Activated B cell treated with CpG ODN at 0.5 μM for 24 hours (primary cell): ENCODE results near the gene CYS1. TPM values are rescaled to one million over a fixed set of nuclear protein-coding genes. Genes with fewer than 3 reads are reported as not detected.

Experiments used
- ATAC-seq: fragments of 200-7000 bp; cut with Tn5 transposase; one replicate; pipeline ENCODE4 v1.10.0; 2021; ENCODE audit warnings: low read depth, mild to moderate bottlenecking, moderate library complexity
- CTCF ChIA-PET: fragments of 350-600 bp; sonication (Branson Sonifier 250); formaldehyde crosslinking; loops from one replicate; lab custom pipeline; 2021; ENCODE audit warnings: antibody characterized with exemption; lab: Charles Lee
- POLR2A ChIA-PET: fragments of 350-600 bp; sonication (Branson Sonifier 250); formaldehyde crosslinking; loops from one replicate; lab custom pipeline; 2021; ENCODE audit warnings: antibody characterized with exemption; lab: Charles Lee
- DNase-seq: peaks from one replicate; pipeline ENCODE4 v3.0.0; 2022
- H3K27ac Mint-ChIP-seq: one replicate; pipeline ENCODE4 v1.8.0; 2020; ENCODE audit warnings: mixed read lengths
- H3K27me3 Mint-ChIP-seq: one replicate; pipeline ENCODE4 v1.8.0; 2021; ENCODE audit warnings: mixed read lengths
- H3K36me3 Mint-ChIP-seq: one replicate; pipeline ENCODE4 v1.8.0; 2021; ENCODE audit warnings: low read depth, mixed read lengths
- H3K4me1 Mint-ChIP-seq: one replicate; pipeline ENCODE4 v1.8.0; 2021; ENCODE audit warnings: mixed read lengths
- H3K4me3 Mint-ChIP-seq: one replicate; pipeline ENCODE4 v1.8.0; 2020; ENCODE audit warnings: mild to moderate bottlenecking, mixed read lengths
- H3K9me3 Mint-ChIP-seq: one replicate; pipeline ENCODE4 v1.8.0; 2020; ENCODE audit warnings: mixed read lengths
- intact Hi-C: fragments of 100-400 bp; cut with micrococcal nuclease; formaldehyde crosslinking; loops from one replicate; pipeline ENCODE4 v1.15.1; 2024
- total RNA-seq: library from RNA; stranded (reverse); gene quantifications from 2 replicates; pipeline ENCODE4 v1.2.3, GENCODE V29; 2022
- TF ChIP-seq, protein P1 (sequence below): fragments of 200-600 bp; IDR thresholded peaks from one replicate; pipeline ENCODE4 v1.8.0; 2022; ENCODE audit warnings: antibody characterized with exemption, mild to moderate bottlenecking

Gene CYS1
- total RNA-seq, 1 donor from 2014 or later, result 0.42 TPM

DNA sequence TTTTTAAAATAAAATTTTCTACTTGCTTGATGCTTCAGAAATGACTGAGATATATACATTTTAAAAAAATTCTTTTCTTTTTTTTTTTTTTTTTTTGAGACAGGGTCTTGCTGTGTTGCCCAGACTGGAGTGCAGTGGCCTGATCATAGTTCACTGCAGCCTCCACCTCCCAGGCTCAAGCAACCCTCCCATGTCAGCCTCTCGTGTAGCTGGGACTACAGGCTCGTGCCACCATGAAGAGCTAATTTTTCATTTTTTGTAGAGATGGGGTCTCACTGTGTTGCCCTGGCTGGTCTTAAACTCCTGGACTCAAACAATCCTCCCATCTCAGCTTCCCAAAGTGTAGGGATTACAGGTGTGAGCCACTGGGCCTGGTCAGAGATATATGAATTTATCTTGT, 12.9 kb downstream of the CYS1 start:
- H3K36me3 Mint-ChIP-seq, result no peaks in the 10 kb centered on the region
- ATAC-seq (no peak), DNase-seq (no peak)
- ChIA-PET POLR2A (interaction anchor here (0.6 kb wide), 1 partner anchor 15 kb away, joined by 5 read pairs; no protein-coding TSS in a partner anchor), CTCF (interaction anchor here (2.6 kb wide), 1 partner anchor 368 kb away, joined by 8 read pairs; no protein-coding TSS in a partner anchor)
- H3K9me3 Mint-ChIP-seq, result peaks cover 4% of the 10 kb centered on the region
- H3K27me3 Mint-ChIP-seq, result peaks cover 10% of the 10 kb centered on the region
- intact Hi-C loops, result no loop called here
- no peak overlapping the region for H3K27ac Mint-ChIP-seq
- no peak overlapping the region for H3K4me3 Mint-ChIP-seq
- TF ChIP-seq, protein P1, sequence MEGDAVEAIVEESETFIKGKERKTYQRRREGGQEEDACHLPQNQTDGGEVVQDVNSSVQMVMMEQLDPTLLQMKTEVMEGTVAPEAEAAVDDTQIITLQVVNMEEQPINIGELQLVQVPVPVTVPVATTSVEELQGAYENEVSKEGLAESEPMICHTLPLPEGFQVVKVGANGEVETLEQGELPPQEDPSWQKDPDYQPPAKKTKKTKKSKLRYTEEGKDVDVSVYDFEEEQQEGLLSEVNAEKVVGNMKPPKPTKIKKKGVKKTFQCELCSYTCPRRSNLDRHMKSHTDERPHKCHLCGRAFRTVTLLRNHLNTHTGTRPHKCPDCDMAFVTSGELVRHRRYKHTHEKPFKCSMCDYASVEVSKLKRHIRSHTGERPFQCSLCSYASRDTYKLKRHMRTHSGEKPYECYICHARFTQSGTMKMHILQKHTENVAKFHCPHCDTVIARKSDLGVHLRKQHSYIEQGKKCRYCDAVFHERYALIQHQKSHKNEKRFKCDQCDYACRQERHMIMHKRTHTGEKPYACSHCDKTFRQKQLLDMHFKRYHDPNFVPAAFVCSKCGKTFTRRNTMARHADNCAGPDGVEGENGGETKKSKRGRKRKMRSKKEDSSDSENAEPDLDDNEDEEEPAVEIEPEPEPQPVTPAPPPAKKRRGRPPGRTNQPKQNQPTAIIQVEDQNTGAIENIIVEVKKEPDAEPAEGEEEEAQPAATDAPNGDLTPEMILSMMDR, result no peak
- no peaks in the 10 kb centered on the region for H3K4me1 Mint-ChIP-seq

DNA sequence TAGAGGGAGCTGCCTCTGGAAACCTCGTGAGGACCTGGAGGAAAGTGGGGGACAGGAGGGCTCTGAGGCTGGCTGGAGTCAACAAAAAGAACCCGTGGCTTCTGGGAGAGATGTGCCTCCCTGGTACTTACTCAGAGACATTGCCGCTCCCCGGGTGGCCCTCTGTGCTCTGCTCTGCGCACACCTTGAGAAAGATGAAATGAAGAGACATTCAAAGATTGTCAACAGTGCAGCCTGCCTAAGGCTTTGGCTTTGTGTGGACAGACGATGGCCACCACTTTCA, 14.5 kb downstream of the CYS1 start:
- Mint-ChIP-seq H3K36me3 (no peaks in the 10 kb centered on the region), H3K27me3 (peaks cover 8% of the 10 kb centered on the region), H3K4me3 (no peak overlapping the region), H3K4me1 (no peaks in the 10 kb centered on the region), H3K27ac (no peak overlapping the region), H3K9me3 (peaks cover 4% of the 10 kb centered on the region)
- DNase-seq, result no peak
- ChIA-PET POLR2A (no interaction called here), CTCF (no interaction called here)
- intact Hi-C loops, result no loop called here
- TF ChIP-seq, protein P1, result no peak
- ATAC-seq, result no peak

DNA sequence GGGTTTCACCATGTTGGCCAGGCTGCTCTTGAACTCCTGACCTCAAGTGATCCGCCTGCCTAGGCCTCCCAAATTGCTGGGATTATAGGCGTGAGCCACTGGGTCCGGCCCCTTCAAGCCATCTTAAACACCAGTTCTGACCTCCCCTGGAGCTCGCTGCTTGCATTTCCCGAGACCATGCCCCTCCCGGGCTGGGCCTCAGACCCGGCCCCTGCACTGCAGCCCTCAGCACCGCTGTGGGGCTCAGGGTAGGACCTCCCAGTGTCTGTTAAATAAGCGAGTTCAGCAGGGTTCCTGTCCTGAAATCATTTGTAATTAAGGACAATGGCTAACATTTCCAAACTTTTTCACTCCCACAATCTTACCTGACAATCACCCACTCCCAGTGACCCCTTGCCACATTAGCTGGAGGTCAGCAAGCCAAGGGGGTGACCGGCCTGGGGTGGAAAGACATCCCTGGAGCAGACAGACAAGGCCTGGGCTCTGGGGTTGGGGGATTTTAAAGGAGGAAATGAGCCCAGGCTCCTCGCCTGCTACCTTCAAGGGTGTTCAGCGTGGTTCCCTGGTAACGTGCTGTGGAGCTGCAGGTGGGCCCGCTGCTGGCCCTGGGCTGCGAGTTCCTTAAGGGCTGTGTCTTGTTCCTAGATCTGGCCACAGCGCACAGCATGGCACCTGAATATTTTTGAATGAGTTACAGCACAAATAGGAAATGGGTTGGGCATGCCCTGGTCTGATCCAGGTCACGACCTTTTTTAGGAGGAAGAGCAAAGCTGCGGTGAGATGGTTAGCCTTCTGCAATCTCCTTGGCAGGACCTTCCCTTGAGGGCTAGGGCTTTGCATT, 15.1 kb downstream of the CYS1 start:
- POLR2A ChIA-PET, result no interaction called here
- intact Hi-C loops, result no loop called here
- DNase-seq (no peak), ATAC-seq (no peak)
- Mint-ChIP-seq H3K27ac (no peak overlapping the region), H3K4me1 (no peaks in the 10 kb centered on the region), H3K9me3 (peaks cover 4% of the 10 kb centered on the region), H3K27me3 (peaks cover 8% of the 10 kb centered on the region), H3K4me3 (no peak overlapping the region), H3K36me3 (no peaks in the 10 kb centered on the region)
- TF ChIP-seq, protein P1, result no peak
- CTCF ChIA-PET, result no interaction called here

DNA sequence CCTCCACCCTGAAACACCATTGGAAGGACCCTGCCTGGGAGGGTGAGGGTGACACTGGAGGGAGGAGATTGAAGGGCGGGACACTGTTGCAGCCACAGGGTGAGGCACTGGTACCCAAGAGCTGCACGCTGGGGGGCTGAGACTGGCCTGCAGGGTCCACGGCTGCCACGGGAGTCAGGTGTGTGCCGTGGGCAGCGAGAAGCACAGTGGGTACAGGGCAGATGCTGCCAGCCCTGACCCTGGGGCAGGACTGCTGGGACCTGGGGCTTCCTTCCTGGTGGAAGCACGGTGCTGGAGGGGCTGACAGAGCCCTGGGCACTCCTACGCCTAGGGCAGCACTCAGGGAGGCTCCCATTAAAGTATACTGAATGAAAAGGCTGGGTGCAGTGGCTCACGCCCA, 16.6 kb downstream of the CYS1 start:
- ChIA-PET POLR2A (no interaction called here), CTCF (interaction anchor here (1.0 kb wide), 1 partner anchor 9 kb away, joined by 4 read pairs; no protein-coding TSS in a partner anchor)
- no peak overlapping the region for H3K4me3 Mint-ChIP-seq
- no peak for ATAC-seq
- H3K27me3 Mint-ChIP-seq, result peaks cover 8% of the 10 kb centered on the region
- no peak overlapping the region for H3K27ac Mint-ChIP-seq
- TF ChIP-seq, protein P1, result no peak
- DNase-seq, result no peak
- H3K9me3 Mint-ChIP-seq, result peaks cover 4% of the 10 kb centered on the region
- H3K36me3 Mint-ChIP-seq, result no peaks in the 10 kb centered on the region
- H3K4me1 Mint-ChIP-seq, result no peaks in the 10 kb centered on the region
- intact Hi-C loops, result no loop called here

DNA sequence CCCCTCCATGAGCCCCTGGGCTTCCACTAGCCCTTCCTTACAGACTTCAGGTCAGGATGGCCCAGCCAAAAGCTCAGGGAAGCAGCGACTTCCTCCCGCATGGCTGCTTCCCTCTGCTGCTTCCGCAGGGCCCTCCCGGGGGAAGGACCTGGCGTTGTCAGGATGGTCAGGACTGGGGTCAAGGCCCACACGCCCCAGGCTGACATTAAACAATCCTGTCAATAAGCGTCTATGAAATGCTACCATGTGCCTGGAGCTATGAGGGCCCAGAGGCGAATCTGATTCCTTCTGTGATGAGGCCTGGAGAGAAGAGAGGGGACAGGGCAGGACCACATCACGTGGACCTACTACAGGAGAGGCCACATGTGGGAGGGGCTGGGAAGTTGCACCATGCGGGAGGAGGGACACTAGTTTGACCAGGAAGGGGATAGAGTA, 17.3 kb downstream of the CYS1 start:
- H3K4me1 Mint-ChIP-seq, result no peaks in the 10 kb centered on the region
- intact Hi-C loops, result no loop called here
- DNase-seq (no peak), ATAC-seq (no peak)
- peaks cover 8% of the 10 kb centered on the region for H3K27me3 Mint-ChIP-seq
- no peak overlapping the region for H3K4me3 Mint-ChIP-seq
- TF ChIP-seq, protein P1, result no peak
- H3K9me3 Mint-ChIP-seq, result peaks cover 3% of the 10 kb centered on the region
- H3K27ac Mint-ChIP-seq, result no peak overlapping the region
- no peaks in the 10 kb centered on the region for H3K36me3 Mint-ChIP-seq
- ChIA-PET POLR2A (no interaction called here), CTCF (no interaction called here)
